ENCODE results near the gene SPDYE6.
"Not testable (repeated sequence)": the region's sequence is repeated elsewhere in the genome, so short reads cannot be mapped to it uniquely, and the experiment has no call there.

SPDYE6 gene

GRCh38 chr7:102356344-102356743 lies at the start of gene SPDYE6:
SPDYE6 (minus strand) TSS chr7:102356444; CDS start chr7:102356023, 421 bp downstream.
- not testable (repeated sequence) for DNase-seq (ENCODE audit: low read depth in 2 of 2)

GRCh38 chr7:102404862-102405188 lies 48.6 kb upstream of the SPDYE6 start:
- not testable (repeated sequence) for DNase-seq (ENCODE audit: low read depth in 2 of 2)

GRCh38 chr7:102404005-102404861 lies 48.0 kb upstream of the SPDYE6 start:
- peak in 1 of 2 experiments; percentile 25 for DNase-seq (ENCODE audit: low read depth in 2 of 2)

GRCh38 chr7:102403563-102403962 lies 47.3 kb upstream of the SPDYE6 start:
- DNase-seq (ENCODE audit: low read depth in 2 of 2) = no peak

- DNase-seq (ENCODE audit: low read depth in 2 of 2) = no peak
Measured at GRCh38 chr7:102400360-102400759, 44.1 kb upstream of the SPDYE6 start.

GRCh38 chr7:102398543-102398942 lies 42.3 kb upstream of the SPDYE6 start:
- DNase-seq (ENCODE audit: low read depth in 2 of 2) = no peak

GRCh38 chr7:102396710-102397019 lies 40.4 kb upstream of the SPDYE6 start:
- no peak for DNase-seq (ENCODE audit: low read depth in 2 of 2)

- DNase-seq (ENCODE audit: low read depth in 2 of 2) = peak; percentile 60 to 70
Measured at GRCh38 chr7:102395873-102396709, 39.8 kb upstream of the SPDYE6 start, which contains the start of gene PRKRIP1. PRKRIP1 (plus strand) TSS chr7:102396363; CDS start chr7:102396412, 49 bp downstream.

- no peak for DNase-seq (ENCODE audit: low read depth in 2 of 2)
Measured at GRCh38 chr7:102395592-102395872, 39.3 kb upstream of the SPDYE6 start.

- DNase-seq (ENCODE audit: low read depth in 2 of 2) = no peak
Measured at GRCh38 chr7:102393467-102393866, 37.2 kb upstream of the SPDYE6 start.

- DNase-seq (ENCODE audit: low read depth in 2 of 2) = no peak
Measured at GRCh38 chr7:102392330-102392729, 36.1 kb upstream of the SPDYE6 start.

- peak in 1 of 2 experiments; percentile 70 for DNase-seq (ENCODE audit: low read depth in 2 of 2)
Measured at GRCh38 chr7:102390697-102391484, 34.6 kb upstream of the SPDYE6 start.

GRCh38 chr7:102389810-102390209 lies 33.6 kb upstream of the SPDYE6 start:
- DNase-seq (ENCODE audit: low read depth in 2 of 2) = no peak

GRCh38 chr7:102387064-102387463 lies 30.8 kb upstream of the SPDYE6 start:
- no peak for DNase-seq (ENCODE audit: low read depth in 2 of 2)

- DNase-seq (ENCODE audit: low read depth in 2 of 2) = not testable (repeated sequence)
Measured at GRCh38 chr7:102381696-102382425, 25.6 kb upstream of the SPDYE6 start.

GRCh38 chr7:102380837-102381236 lies 24.6 kb upstream of the SPDYE6 start:
- DNase-seq (ENCODE audit: low read depth in 2 of 2) = not testable (repeated sequence)

- no peak for DNase-seq (ENCODE audit: low read depth in 2 of 2)
Measured at GRCh38 chr7:102376964-102377466, 20.8 kb upstream of the SPDYE6 start.

- DNase-seq (ENCODE audit: low read depth in 2 of 2) = not testable (repeated sequence)
Measured at GRCh38 chr7:102372796-102373195, 16.6 kb upstream of the SPDYE6 start.

- not testable (repeated sequence) for DNase-seq (ENCODE audit: low read depth in 2 of 2)
Measured at GRCh38 chr7:102370038-102370437, 13.8 kb upstream of the SPDYE6 start.

GRCh38 chr7:102365390-102365789 lies 9.1 kb upstream of the SPDYE6 start:
- not testable (repeated sequence) for DNase-seq (ENCODE audit: low read depth in 2 of 2)

- DNase-seq (ENCODE audit: low read depth in 2 of 2) = peak in 1 of 2 experiments; percentile 7
Measured at GRCh38 chr7:102364394-102364886, 8.2 kb upstream of the SPDYE6 start.

Data from stimulated activated CD4-positive, alpha-beta T cell treated with anti-CD3 and anti-CD28 coated beads, Interleukin-12 subunit alpha, Interleukin-12 subunit beta, amount 100 ng/mL, for 24 hours (primary cell).